ENCODE results near the gene OAS2. TPM values are rescaled to one million over a fixed set of nuclear protein-coding genes. Genes with fewer than 3 reads are reported as not detected.

OAS2 gene
- total and polyA plus RNA-seq, 8 donors = 8.5 to 25.1 (median 11.8) TPM; not detected in 1

GRCh38 chr12:112992541-112993398 is 14.5 kb downstream of the OAS2 start:
- Histone ChIP-seq H3K9me3 (no peaks in the 10 kb centered on the region), H3K27ac (no peak overlapping the region), H3K4me3 (no peak overlapping the region), H3K36me3 (peaks cover 0 to 71% (median 52%) of the 10 kb centered on the region in 4 donors), H3K4me1 (no peaks in the 10 kb centered on the region), H3K27me3 (no peaks in the 10 kb centered on the region)
- intact Hi-C loops (cut with DNase I; ENCODE audit: low total_unique reads) = no loop called here
- WGBS, 5 donors = 4 to 27% (median 10%) methylated on average over 2 of the region's 2 CpGs
- DNase-seq = peak; percentile 53 to 73
- TF ChIP-seq POLR2A (IDR thresholded peaks at IDR 0.05) = no peak
- TF ChIP-seq, protein P1, sequence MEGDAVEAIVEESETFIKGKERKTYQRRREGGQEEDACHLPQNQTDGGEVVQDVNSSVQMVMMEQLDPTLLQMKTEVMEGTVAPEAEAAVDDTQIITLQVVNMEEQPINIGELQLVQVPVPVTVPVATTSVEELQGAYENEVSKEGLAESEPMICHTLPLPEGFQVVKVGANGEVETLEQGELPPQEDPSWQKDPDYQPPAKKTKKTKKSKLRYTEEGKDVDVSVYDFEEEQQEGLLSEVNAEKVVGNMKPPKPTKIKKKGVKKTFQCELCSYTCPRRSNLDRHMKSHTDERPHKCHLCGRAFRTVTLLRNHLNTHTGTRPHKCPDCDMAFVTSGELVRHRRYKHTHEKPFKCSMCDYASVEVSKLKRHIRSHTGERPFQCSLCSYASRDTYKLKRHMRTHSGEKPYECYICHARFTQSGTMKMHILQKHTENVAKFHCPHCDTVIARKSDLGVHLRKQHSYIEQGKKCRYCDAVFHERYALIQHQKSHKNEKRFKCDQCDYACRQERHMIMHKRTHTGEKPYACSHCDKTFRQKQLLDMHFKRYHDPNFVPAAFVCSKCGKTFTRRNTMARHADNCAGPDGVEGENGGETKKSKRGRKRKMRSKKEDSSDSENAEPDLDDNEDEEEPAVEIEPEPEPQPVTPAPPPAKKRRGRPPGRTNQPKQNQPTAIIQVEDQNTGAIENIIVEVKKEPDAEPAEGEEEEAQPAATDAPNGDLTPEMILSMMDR (IDR thresholded peaks at IDR 0.05) = peak in 5 of 7 experiments; percentile 55 to 86 (median 73)
- no peak for TF ChIP-seq POLR2AphosphoS5 (IDR thresholded peaks at IDR 0.05)
- no peak for TF ChIP-seq EP300 (IDR thresholded peaks at IDR 0.05)

DNA sequence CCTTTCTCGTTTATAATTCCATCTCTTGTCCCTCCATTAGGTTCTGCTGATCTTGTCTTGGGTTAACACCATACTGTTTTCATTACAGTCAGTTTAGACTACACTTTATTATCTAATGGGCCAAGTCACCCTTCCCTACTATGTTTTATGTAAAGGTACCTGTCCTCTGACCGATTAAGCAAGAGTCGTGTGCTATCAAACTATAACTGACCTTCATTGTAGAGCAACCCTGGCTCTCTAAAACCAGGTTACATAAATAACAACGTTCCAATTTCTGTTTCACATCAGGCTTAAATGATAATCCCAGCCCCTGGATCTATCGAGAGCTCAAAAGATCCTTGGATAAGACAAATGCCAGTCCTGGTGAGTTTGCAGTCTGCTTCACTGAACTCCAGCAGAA is 16.7 kb downstream of the OAS2 start:
- Histone ChIP-seq H3K9me3 (peaks cover 0 to 9% (median 0%) of the 10 kb centered on the region in 4 donors), H3K4me1 (no peaks in the 10 kb centered on the region), H3K27me3 (no peaks in the 10 kb centered on the region), H3K4me3 (no peak overlapping the region), H3K27ac (no peak overlapping the region), H3K36me3 (peaks cover 0 to 71% (median 47%) of the 10 kb centered on the region in 4 donors)
- WGBS, 5 donors = 78 to 83% (median 79%) methylated on average over 5 of the region's 5 CpGs
- DNase-seq = no peak
- TF ChIP-seq POLR2AphosphoS5 (IDR thresholded peaks at IDR 0.05) = no peak
- TF ChIP-seq POLR2A (IDR thresholded peaks at IDR 0.05) = no peak
- no peak for TF ChIP-seq EP300 (IDR thresholded peaks at IDR 0.05)
- TF ChIP-seq, protein P1 (IDR thresholded peaks at IDR 0.05) = no peak
- intact Hi-C loops (cut with DNase I; ENCODE audit: low total_unique reads) = no loop called here

GRCh38 chr12:112996501-112996900 is 18.2 kb downstream of the OAS2 start:
- Histone ChIP-seq H3K36me3 (peaks cover 0 to 68% (median 50%) of the 10 kb centered on the region in 4 donors), H3K27me3 (no peaks in the 10 kb centered on the region), H3K4me1 (no peaks in the 10 kb centered on the region), H3K4me3 (no peak overlapping the region), H3K27ac (no peak overlapping the region), H3K9me3 (peaks cover 0 to 9% (median 0%) of the 10 kb centered on the region in 4 donors)
- intact Hi-C loops (cut with DNase I; ENCODE audit: low total_unique reads) = no loop called here
- TF ChIP-seq POLR2A (IDR thresholded peaks at IDR 0.05) (no peak), EP300 (IDR thresholded peaks at IDR 0.05) (no peak), POLR2AphosphoS5 (IDR thresholded peaks at IDR 0.05) (no peak)
- TF ChIP-seq, protein P1 (IDR thresholded peaks at IDR 0.05) = no peak
- WGBS, 5 donors = 82 to 94% (median 92%) methylated on average over 8 of the region's 8 CpGs
- no peak for DNase-seq

DNA sequence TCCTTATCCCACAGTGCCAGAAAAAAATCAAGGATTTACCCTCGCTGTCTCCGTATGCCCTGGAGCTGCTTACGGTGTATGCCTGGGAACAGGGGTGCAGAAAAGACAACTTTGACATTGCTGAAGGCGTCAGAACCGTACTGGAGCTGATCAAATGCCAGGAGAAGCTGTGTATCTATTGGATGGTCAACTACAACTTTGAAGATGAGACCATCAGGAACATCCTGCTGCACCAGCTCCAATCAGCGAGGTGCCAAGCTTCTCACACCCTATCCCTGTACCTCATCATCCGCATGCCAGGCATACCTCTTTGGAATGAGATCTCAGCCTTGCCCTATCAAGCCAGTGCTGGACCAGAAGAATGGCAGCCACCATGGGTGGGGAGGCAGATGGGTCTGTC is 19.2 kb downstream of the OAS2 start:
- DNase-seq = no peak
- Histone ChIP-seq H3K27ac (no peak overlapping the region), H3K4me1 (no peaks in the 10 kb centered on the region), H3K27me3 (no peaks in the 10 kb centered on the region), H3K9me3 (peaks cover 0 to 9% (median 0%) of the 10 kb centered on the region in 4 donors), H3K36me3 (peaks cover 0 to 70% (median 51%) of the 10 kb centered on the region in 4 donors), H3K4me3 (no peak overlapping the region)
- 87 to 100% (median 95%) methylated on average over 7 of the region's 7 CpGs for whole genome bisulfite sequencing, 5 donors
- intact Hi-C loops (cut with DNase I; ENCODE audit: low total_unique reads) = no loop called here
- TF ChIP-seq EP300 (IDR thresholded peaks at IDR 0.05) = no peak
- no peak for TF ChIP-seq POLR2A (IDR thresholded peaks at IDR 0.05)
- TF ChIP-seq, protein P1 (IDR thresholded peaks at IDR 0.05) = no peak
- TF ChIP-seq POLR2AphosphoS5 (IDR thresholded peaks at IDR 0.05) = no peak

All from stomach (tissue), 9 donors.